ENCODE measurements around the gene CASP5.

DNA sequence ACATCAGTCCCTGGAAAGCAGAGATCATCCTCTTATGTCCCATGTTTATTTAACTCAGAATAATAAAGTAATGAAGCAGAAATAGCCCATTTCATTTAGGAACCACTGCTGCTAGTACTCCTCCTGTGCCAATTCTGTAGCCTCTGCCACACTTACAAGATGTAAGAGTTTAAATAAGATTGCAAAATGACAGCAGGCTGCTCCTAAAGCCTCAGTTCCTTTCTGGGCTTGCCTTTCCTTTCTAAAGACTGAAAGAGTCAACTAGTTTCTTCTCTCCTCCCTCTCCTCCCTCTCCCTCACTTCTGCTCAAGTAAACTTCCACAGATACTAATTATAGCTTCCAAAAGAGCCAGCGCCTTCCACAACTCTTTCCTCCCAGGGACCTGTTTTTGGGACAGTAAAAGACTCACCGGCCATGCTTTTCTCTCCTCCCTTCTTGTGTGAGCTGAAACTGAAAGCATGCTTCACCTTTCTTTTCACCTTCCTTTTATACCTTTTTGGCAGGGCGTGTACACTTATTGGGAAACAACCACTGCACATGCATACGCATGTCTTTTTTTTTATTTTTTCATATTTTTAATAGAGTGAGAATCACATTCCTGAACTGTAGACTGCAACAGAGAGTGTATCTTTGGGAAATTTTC is 48.2 kb upstream of the CASP5 start:
- TF ChIP-seq POLR2A (IDR thresholded peaks at IDR 0.05; ENCODE audit: low read depth, low read length) (no peak), TAF1 (IDR thresholded peaks at IDR 0.05; ENCODE audit: borderline replicate concordance, low read depth, low read length) (no peak)

Measured in GM12892 (cell line).